Activated CD4-positive, CD25-positive, alpha-beta regulatory T cell treated with anti-CD3 and anti-CD28 coated beads, Interleukin-2, amount 50 U/mL, for 72 hours (primary cell): ENCODE data around the gene MYO1E.
"Not testable (repeated sequence)": the region's sequence is repeated elsewhere in the genome, so short reads cannot be mapped to it uniquely, and the experiment has no call there.

Experiments used
- DNase-seq: peaks from one replicate; pipeline ENCODE4 v3.0.0; 2021

The MYO1E gene

GRCh38 chr15:59347915-59348314 lies 24.8 kb downstream of the MYO1E start:
- DNase-seq, result no peak

- DNase-seq, result no peak
Observed at GRCh38 chr15:59346951-59347350, 25.7 kb downstream of the MYO1E start.

GRCh38 chr15:59345326-59345725 lies 27.3 kb downstream of the MYO1E start:
- no peak for DNase-seq

- no peak for DNase-seq
Observed at GRCh38 chr15:59344311-59344710, 28.4 kb downstream of the MYO1E start.

GRCh38 chr15:59340325-59340724 lies 32.3 kb downstream of the MYO1E start:
- no peak for DNase-seq

GRCh38 chr15:59339252-59339672 lies 33.4 kb downstream of the MYO1E start:
- no peak for DNase-seq

GRCh38 chr15:59338414-59338813 lies 34.3 kb downstream of the MYO1E start:
- no peak for DNase-seq

GRCh38 chr15:59336725-59337124 lies 35.9 kb downstream of the MYO1E start:
- not testable (repeated sequence) for DNase-seq

GRCh38 chr15:59335207-59335786 lies 37.4 kb downstream of the MYO1E start:
- no peak for DNase-seq

GRCh38 chr15:59334076-59334415 lies 38.6 kb downstream of the MYO1E start:
- DNase-seq, result no peak

GRCh38 chr15:59333401-59334075 lies 39.1 kb downstream of the MYO1E start:
- no peak for DNase-seq

GRCh38 chr15:59332009-59332408 lies 40.7 kb downstream of the MYO1E start:
- DNase-seq, result no peak

- no peak for DNase-seq
Observed at GRCh38 chr15:59330649-59331048, 42.0 kb downstream of the MYO1E start.

- DNase-seq, result no peak
Observed at GRCh38 chr15:59329570-59330350, 42.9 kb downstream of the MYO1E start.

- DNase-seq, result no peak
Observed at GRCh38 chr15:59329091-59329490, 43.6 kb downstream of the MYO1E start.

- no peak for DNase-seq
Observed at GRCh38 chr15:59327942-59328341, 44.7 kb downstream of the MYO1E start.

- DNase-seq, result no peak
Observed at GRCh38 chr15:59326856-59327255, 45.8 kb downstream of the MYO1E start.

- DNase-seq, result no peak
Observed at GRCh38 chr15:59322056-59322759, 50.5 kb downstream of the MYO1E start.

- no peak for DNase-seq
Observed at GRCh38 chr15:59321000-59321689, 51.5 kb downstream of the MYO1E start.

GRCh38 chr15:59317211-59317610 lies 55.5 kb downstream of the MYO1E start:
- DNase-seq, result no peak

GRCh38 chr15:59315914-59316451 lies 56.7 kb downstream of the MYO1E start:
- DNase-seq, result no peak

GRCh38 chr15:59313641-59314332 lies 58.9 kb downstream of the MYO1E start:
- no peak for DNase-seq
